Measurements from ENCODE around the gene KCNH6. TPM values are rescaled to one million over a fixed set of nuclear protein-coding genes. Genes with fewer than 3 reads are reported as not detected.

Gene KCNH6
- total RNA-seq, 2 donors from 2014 or later: 0.47 to 0.80 TPM

- Histone ChIP-seq H3K27me3 (peaks cover 6% of the 10 kb centered on the region), H3K27ac (no peak overlapping the region), H3K36me3 (no peaks in the 10 kb centered on the region), H3K4me1 (peaks cover 18% of the 10 kb centered on the region), H3K9me3 (no peaks in the 10 kb centered on the region), H3K4me3 (no peak overlapping the region), H3K9ac (ENCODE audit: low read depth in 2 of 2, low read length in 2 of 2) (no peak overlapping the region)
- intact Hi-C loops (cut with DNase I): no loop called here
- DNase-seq: no peak
- no peak for TF ChIP-seq CTCF (IDR thresholded peaks at IDR 0.05)
Measured at GRCh38 chr17:63480192-63480784, 42.9 kb upstream of the KCNH6 start.

- TF ChIP-seq CTCF (IDR thresholded peaks at IDR 0.05): no peak
- Histone ChIP-seq H3K9ac (ENCODE audit: low read depth in 2 of 2, low read length in 2 of 2) (no peak overlapping the region), H3K36me3 (no peaks in the 10 kb centered on the region), H3K4me1 (peaks cover 14% of the 10 kb centered on the region), H3K4me3 (no peak overlapping the region), H3K27me3 (peaks cover 6% of the 10 kb centered on the region), H3K9me3 (no peaks in the 10 kb centered on the region), H3K27ac (no peak overlapping the region)
- intact Hi-C loops (cut with DNase I): no loop called here
- DNase-seq: no peak
Measured at GRCh38 chr17:63480826-63481487, 42.2 kb upstream of the KCNH6 start.

- Histone ChIP-seq H3K27ac (no peak overlapping the region), H3K4me3 (no peak overlapping the region), H3K9ac (ENCODE audit: low read depth in 2 of 2, low read length in 2 of 2) (no peak overlapping the region), H3K36me3 (no peaks in the 10 kb centered on the region), H3K9me3 (no peaks in the 10 kb centered on the region), H3K27me3 (peaks cover 6% of the 10 kb centered on the region), H3K4me1 (peaks cover 10% of the 10 kb centered on the region)
- DNase-seq: no peak
- TF ChIP-seq CTCF (IDR thresholded peaks at IDR 0.05): no peak
- intact Hi-C loops (cut with DNase I): no loop called here
Measured at GRCh38 chr17:63481488-63481870, 41.7 kb upstream of the KCNH6 start.

GRCh38 chr17:63482509-63482908 is 40.6 kb upstream of the KCNH6 start:
- Histone ChIP-seq H3K27me3 (peaks cover 5% of the 10 kb centered on the region), H3K4me3 (no peak overlapping the region), H3K9me3 (no peaks in the 10 kb centered on the region), H3K27ac (no peak overlapping the region), H3K36me3 (no peaks in the 10 kb centered on the region), H3K4me1 (peaks cover 10% of the 10 kb centered on the region), H3K9ac (ENCODE audit: low read depth in 2 of 2, low read length in 2 of 2) (no peak overlapping the region)
- intact Hi-C loops (cut with DNase I): no loop called here
- TF ChIP-seq CTCF (IDR thresholded peaks at IDR 0.05): no peak
- DNase-seq: no peak

- Histone ChIP-seq H3K9me3 (no peaks in the 10 kb centered on the region), H3K27ac (no peak overlapping the region), H3K9ac (ENCODE audit: low read depth in 2 of 2, low read length in 2 of 2) (no peak overlapping the region), H3K36me3 (no peaks in the 10 kb centered on the region), H3K27me3 (no peaks in the 10 kb centered on the region), H3K4me1 (peaks cover 6% of the 10 kb centered on the region), H3K4me3 (no peak overlapping the region)
- no peak for DNase-seq
- TF ChIP-seq CTCF (IDR thresholded peaks at IDR 0.05): no peak
- intact Hi-C loops (cut with DNase I): no loop called here
Measured at GRCh38 chr17:63483038-63483437, 40.1 kb upstream of the KCNH6 start.
